Pancreas (tissue), 10 donors: ENCODE results near the gene GDF9. TPM values are rescaled to one million over a fixed set of nuclear protein-coding genes. Genes with fewer than 3 reads are reported as not detected.
A peak's percentile ranks its signal among the peaks of the same experiment; 100 is the strongest.

Source experiments
- ATAC-seq, 4 donors: fragments of 200-7000 bp; cut with Tn5 transposase; one replicate each; pipeline versions ENCODE4 v1.8.0 to v1.9.1; 2020; ENCODE audit warnings: mild to moderate bottlenecking in 4 of 4, moderate library complexity in 4 of 4
- DNase-seq, 6 donors: peaks; one replicate each; pipeline ENCODE4 v3.0.0-alpha.2; 2020
- FAIRE-seq: peaks from 2 replicates; lab custom pipeline; 2012; peaks lifted over from hg19 to GRCh38; lab: Jason Lieb, UNC
- H3K27ac ChIP-seq, 4 donors: fragments of 200-600 bp; sonication (generic); 1 replicate in 3 of 4; 2 replicates in 1 of 4; pipeline versions ENCODE4 v1.5.0 to v1.8.0; 2020
- H3K27me3 ChIP-seq, 4 donors: fragments of 200-600 bp; one replicate each; pipeline ENCODE4 v1.8.0; 2021
- H3K36me3 ChIP-seq, 3 donors: fragments of 200-600 bp; sonication (generic) in 1 of 3; one replicate each; pipeline versions ENCODE4 v1.5.0 to v1.8.0; 2020 to 2021
- H3K4me1 ChIP-seq, 3 donors: fragments of 200-600 bp; one replicate each; pipeline ENCODE4 v1.8.0; 2021
- H3K4me3 ChIP-seq, 4 donors: fragments of 200-600 bp; sonication (generic) in 2 of 4; one replicate each; pipeline versions ENCODE4 v1.5.0 to v1.8.0; 2020 to 2021
- H3K9me3 ChIP-seq, 4 donors: fragments of 200-600 bp; one replicate each; pipeline ENCODE4 v1.8.0; 2021
- CTCF ChIP-seq, 4 donors: fragments of 200-600 bp; sonication (generic) in 3 of 4; IDR thresholded peaks; one replicate each; pipeline versions ENCODE4 v1.5.0 to v1.8.0; 2021; ENCODE audit warnings: antibody characterized with exemption in 4 of 4
- WGBS, 2 donors: extraction: QIAGEN DNeasy Blood & Tissue Kit; methylation state at CpG; one replicate each; pipeline ENCODE4 v1.1.7; 2013; 5-methylcytosine and 5-hydroxymethylcytosine counted together
- intact Hi-C, 3 donors: fragments of 100-400 bp; cut with DNase I; formaldehyde crosslinking; loops; one replicate each; pipeline versions ENCODE4 v1.11.1 to v1.14.2; 2022
- polyA plus RNA-seq, 2 donors: library from polyadenylated mRNA; stranded (reverse); fragments of 200-250 nt; gene quantifications; one replicate each; pipeline ENCODE4 v1.2.3, GENCODE V29; 2013
- total RNA-seq, 6 donors: library from RNA; stranded (reverse); fragmentation: NEBNext Ultra II Directional in 4 of 6; extraction: Animal tissue kit (Norgen Biotek cat#: 25700) in 4 of 6; gene quantifications; one replicate each; pipeline versions ENCODE4 v1.2.1 to v1.2.4, GENCODE V29; 2021 to 2023
- donor health status: healthy with polysubstance abuse.
- donor health status: DM: no; HTN: no; CAD: no; lungs with moderate emphysema.
- donor health status: DM: no; HTN: no; CAD: no.
- donor health status: control.
- donor health status: control.
- donor health status: Bipolar disorder and iron deficiency.
- donor health status: DM: yes; HTN: yes; CAD: no.
- donor health status: DM: no; HTN: no; CAD: no.
- donor health status: DM: no; HTN: no; CAD: no.
- donor health status: DM: yes; HTN: yes; CAD: no.

The GDF9 gene
- total and polyA plus RNA-seq, 8 donors: 0.19 to 1.1 (median 0.34) TPM

GRCh38 chr5:132816083-132816482 is 50.2 kb downstream of the GDF9 start:
- Histone ChIP-seq H3K27ac (no peak overlapping the region), H3K9me3 (no peaks in the 10 kb centered on the region), H3K4me3 (no peak overlapping the region), H3K27me3 (no peaks in the 10 kb centered on the region), H3K36me3 (no peaks in the 10 kb centered on the region), H3K4me1 (peaks cover 0 to 8% (median 3%) of the 10 kb centered on the region in 3 donors)
- intact Hi-C loops: no loop called here
- FAIRE-seq: no peak
- no peak for TF ChIP-seq CTCF (IDR thresholded peaks at IDR 0.05)
- no peak for DNase-seq
- no peak for ATAC-seq
- 68 to 72% methylated on average over 2 of the region's 2 CpGs for WGBS, 2 donors

DNA sequence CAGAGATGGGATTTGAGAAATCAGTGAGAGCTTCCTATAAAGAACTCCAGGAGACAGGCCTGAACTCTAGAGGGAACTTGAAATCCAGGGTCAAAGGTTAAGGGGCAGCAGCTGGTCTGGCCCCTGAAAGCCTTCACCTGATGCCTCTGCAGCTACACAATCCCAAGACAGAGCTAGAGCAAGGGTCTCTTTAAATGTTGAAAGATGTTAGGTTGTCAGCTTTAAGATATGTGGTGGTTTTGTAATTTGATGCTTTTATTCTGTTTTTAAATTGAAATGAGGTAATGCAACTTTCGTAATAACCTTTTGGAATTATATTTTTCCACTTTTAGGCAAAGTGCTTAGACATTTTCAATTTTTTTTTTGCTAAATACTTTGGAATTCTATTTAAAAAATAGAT is 50.8 kb downstream of the GDF9 start:
- Histone ChIP-seq H3K4me1 (peaks cover 0 to 8% (median 3%) of the 10 kb centered on the region in 3 donors), H3K4me3 (no peak overlapping the region), H3K27ac (no peak overlapping the region), H3K36me3 (no peaks in the 10 kb centered on the region), H3K9me3 (no peaks in the 10 kb centered on the region), H3K27me3 (no peaks in the 10 kb centered on the region)
- intact Hi-C loops: no loop called here
- no peak for ATAC-seq
- 87 to 90% methylated on average over 1 of the region's 1 CpG for WGBS, 2 donors
- FAIRE-seq: no peak
- TF ChIP-seq CTCF (IDR thresholded peaks at IDR 0.05): no peak
- DNase-seq: no peak

DNA sequence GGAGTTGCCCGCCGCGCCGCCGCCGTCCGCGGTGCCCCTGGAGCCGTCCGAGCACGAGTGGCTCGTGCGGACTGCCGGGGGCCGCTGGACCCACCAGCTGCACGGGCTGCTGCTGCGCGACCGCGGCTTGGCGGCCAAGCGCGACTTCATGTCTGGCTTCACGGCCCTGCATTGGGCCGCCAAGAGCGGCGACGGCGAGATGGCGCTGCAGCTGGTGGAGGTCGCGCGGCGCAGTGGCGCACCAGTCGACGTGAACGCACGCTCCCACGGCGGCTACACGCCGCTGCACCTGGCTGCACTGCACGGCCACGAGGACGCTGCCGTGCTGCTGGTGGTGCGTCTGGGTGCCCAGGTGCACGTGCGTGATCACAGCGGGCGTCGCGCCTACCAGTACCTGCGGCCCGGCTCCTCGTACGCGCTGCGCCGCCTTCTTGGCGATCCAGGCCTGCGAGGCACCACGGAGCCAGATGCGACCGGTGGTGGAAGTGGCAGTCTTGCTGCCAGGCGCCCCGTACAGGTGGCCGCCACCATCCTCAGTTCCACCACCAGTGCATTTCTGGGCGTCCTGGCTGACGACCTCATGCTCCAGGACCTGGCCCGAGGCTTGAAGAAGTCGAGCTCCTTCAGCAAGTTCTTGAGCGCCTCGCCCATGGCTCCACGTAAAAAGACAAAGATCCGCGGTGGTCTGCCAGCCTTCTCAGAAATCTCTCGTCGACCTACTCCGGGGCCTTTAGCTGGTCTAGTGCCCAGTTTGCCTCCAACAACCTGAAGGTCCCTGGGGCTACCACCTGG is 51.6 kb downstream of the GDF9 start:
- H3K9me3 ChIP-seq: no peaks in the 10 kb centered on the region
- peak overlapping the region in 2 of 4 donors; percentile 54 to 57 for H3K4me3 ChIP-seq
- peak in 1 of 6 donors; percentile 81 for DNase-seq
- TF ChIP-seq CTCF (IDR thresholded peaks at IDR 0.05): no peak
- H3K27ac ChIP-seq: no peak overlapping the region
- H3K27me3 ChIP-seq: no peaks in the 10 kb centered on the region
- no peak for FAIRE-seq
- ATAC-seq: no peak
- WGBS, 2 donors: 87% methylated on average over 81 of the region's 81 CpGs
- intact Hi-C loops: no loop called here
- peaks cover 0 to 8% (median 3%) of the 10 kb centered on the region in 3 donors for H3K4me1 ChIP-seq
- no peaks in the 10 kb centered on the region for H3K36me3 ChIP-seq

DNA sequence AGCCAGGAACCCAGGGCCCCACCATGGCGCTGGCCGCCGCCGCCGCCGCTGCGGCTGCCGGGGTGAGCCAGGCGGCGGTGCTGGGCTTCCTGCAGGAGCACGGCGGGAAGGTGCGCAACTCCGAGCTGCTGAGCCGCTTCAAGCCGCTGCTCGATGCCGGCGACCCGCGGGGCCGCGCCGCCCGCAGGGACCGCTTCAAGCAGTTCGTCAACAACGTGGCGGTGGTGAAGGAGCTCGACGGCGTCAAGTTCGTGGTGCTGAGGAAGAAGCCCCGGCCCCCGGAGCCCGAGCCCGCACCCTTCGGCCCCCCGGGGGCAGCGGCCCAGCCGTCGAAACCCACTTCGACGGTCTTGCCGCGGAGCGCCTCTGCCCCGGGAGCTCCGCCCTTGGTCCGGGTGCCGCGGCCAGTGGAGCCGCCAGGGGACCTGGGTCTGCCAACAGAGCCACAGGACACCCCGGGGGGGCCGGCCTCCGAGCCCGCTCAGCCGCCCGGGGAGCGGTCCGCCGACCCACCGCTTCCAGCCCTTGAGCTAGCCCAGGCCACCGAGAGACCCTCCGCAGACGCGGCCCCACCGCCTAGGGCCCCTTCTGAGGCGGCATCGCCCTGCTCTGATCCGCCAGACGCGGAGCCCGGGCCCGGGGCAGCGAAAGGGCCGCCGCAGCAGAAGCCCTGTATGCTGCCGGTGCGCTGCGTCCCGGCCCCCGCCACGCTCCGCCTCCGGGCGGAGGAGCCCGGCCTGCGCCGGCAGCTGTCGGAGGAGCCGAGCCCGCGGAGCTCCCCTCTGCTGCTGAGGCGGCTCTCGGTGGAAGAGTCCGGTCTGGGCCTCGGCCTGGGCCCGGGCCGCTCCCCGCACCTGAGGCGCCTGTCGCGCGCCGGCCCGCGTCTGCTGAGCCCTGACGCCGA is 52.4 kb downstream of the GDF9 start:
- ATAC-seq (peak; percentile 46 to 70 (median 66)), DNase-seq (peak in 3 of 6 donors; percentile 56 to 87 (median 69)), FAIRE-seq (no peak)
- TF ChIP-seq CTCF (IDR thresholded peaks at IDR 0.05): no peak
- intact Hi-C loops: no loop called here
- Histone ChIP-seq H3K9me3 (no peaks in the 10 kb centered on the region), H3K4me1 (peaks cover under 1 to 8% (median 5%) of the 10 kb centered on the region in 3 donors), H3K27me3 (no peaks in the 10 kb centered on the region), H3K27ac (peak overlapping the region in 3 of 4 donors; percentile 1 to 46 (median 41)), H3K36me3 (no peaks in the 10 kb centered on the region), H3K4me3 (peak overlapping the region; percentile 31 to 57 (median 46))
- 13 to 22% methylated on average over 85 to 110 of the region's 110 CpGs for WGBS, 2 donors
